Panc1 (cell line): Measurements from ENCODE around the gene OR13A1.

Experiments
- CTCF ChIP-seq: fragments of 450-650 bp; IDR thresholded peaks from 2 replicates; pipeline ENCODE4 v1.5.1; 2017; ENCODE audit warnings: mild to moderate bottlenecking
- POLR2AphosphoS5 ChIP-seq: IDR thresholded peaks from 2 replicates; pipeline ENCODE4 v1.6.1; 2012; ENCODE audit warnings: mild to moderate bottlenecking, low read depth, low read length, moderate library complexity
- REST ChIP-seq, 2 experiments: IDR thresholded peaks; 2 replicates each; pipeline ENCODE4 v1.6.1; 2011 to 2012; ENCODE audit warnings: low read depth in 2 of 2, control low read depth in 1 of 2, low read length in 1 of 2, mild to moderate bottlenecking in 1 of 2, moderate library complexity in 1 of 2; ENCODE audit not compliant: insufficient read depth in 1 of 2
- SIN3A ChIP-seq: IDR thresholded peaks from 2 replicates; pipeline ENCODE4 v1.6.1; 2012; ENCODE audit warnings: low read depth, mild to moderate bottlenecking, low read length, moderate library complexity, borderline replicate concordance; ENCODE audit not compliant: insufficient read depth
- TCF7L2 ChIP-seq: IDR thresholded peaks from 2 replicates; pipeline ENCODE4 v1.6.1; 2011; ENCODE audit warnings: mild to moderate bottlenecking, low read depth, low read length, inconsistent platforms

- TF ChIP-seq CTCF = no peak
- no peak for TF ChIP-seq POLR2AphosphoS5
- TF ChIP-seq SIN3A = no peak
- TF ChIP-seq REST (IDR thresholded peaks at IDR 0.05; ENCODE audit: insufficient read depth in 1 of 2, low read depth in 2 of 2, low read length in 1 of 2) = no peak
- TF ChIP-seq TCF7L2 = no peak
Observed at GRCh38 chr10:45319702-45320101, 4.3 kb upstream of the OR13A1 start.
